Uterus (tissue), 2 donors: ENCODE measurements around the gene CHKA.

Source experiments
- POLR2A ChIP-seq, 2 donors: fragments of 450-650 bp; IDR thresholded peaks; one replicate each; pipeline ENCODE4 v1.6.1; 2016; ENCODE audit warnings: antibody characterized with exemption in 2 of 2, mild to moderate bottlenecking in 1 of 2, moderate library complexity in 1 of 2
- TF ChIP-seq, protein P1 (sequence below), 4 experiments: fragments of 200-600 bp in 2 of 4; fragments of 450-650 bp in 2 of 4; sonication (generic) in 2 of 4; IDR thresholded peaks; one replicate each; pipeline ENCODE4 v1.5.1; 2016 to 2019; ENCODE audit warnings: antibody characterized with exemption in 4 of 4, mild to moderate bottlenecking in 2 of 4, moderate library complexity in 1 of 4

DNA sequence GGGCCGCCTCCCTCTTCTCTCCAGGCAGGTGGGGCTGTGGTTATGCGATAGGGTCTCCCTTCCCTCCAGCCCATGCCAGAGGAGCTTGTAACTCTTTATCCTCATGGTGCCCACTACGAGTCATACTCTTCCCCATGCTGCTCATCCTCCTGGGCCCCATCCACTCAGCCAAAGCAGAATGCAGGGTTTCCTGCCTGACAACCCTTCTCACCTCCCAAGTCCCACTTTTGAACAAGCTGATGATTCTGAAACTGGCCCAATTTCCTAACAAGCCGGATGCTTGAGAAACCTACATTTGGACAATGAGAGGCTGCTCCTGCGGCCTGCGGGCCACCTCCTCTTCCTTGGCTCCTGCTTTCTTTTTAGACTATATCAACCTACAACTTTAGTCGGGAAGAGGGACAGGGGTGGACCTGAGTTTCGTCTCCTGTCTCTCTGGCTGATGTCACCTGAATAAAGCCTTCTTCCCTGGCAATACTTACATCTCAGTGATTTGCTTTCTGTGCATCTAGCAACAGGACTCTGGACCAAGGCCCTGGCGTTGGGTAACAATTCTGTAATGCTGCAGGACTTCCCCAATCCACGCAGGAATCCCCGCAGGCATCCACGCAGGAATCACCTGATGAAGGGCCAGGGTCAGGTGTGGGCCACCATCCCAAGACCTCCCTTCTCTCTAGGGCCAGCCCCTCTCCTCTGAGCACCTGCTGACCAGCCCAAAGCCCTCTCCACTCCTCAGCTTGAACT lies 92.2 kb downstream of the CHKA start:
- TF ChIP-seq, protein P1, sequence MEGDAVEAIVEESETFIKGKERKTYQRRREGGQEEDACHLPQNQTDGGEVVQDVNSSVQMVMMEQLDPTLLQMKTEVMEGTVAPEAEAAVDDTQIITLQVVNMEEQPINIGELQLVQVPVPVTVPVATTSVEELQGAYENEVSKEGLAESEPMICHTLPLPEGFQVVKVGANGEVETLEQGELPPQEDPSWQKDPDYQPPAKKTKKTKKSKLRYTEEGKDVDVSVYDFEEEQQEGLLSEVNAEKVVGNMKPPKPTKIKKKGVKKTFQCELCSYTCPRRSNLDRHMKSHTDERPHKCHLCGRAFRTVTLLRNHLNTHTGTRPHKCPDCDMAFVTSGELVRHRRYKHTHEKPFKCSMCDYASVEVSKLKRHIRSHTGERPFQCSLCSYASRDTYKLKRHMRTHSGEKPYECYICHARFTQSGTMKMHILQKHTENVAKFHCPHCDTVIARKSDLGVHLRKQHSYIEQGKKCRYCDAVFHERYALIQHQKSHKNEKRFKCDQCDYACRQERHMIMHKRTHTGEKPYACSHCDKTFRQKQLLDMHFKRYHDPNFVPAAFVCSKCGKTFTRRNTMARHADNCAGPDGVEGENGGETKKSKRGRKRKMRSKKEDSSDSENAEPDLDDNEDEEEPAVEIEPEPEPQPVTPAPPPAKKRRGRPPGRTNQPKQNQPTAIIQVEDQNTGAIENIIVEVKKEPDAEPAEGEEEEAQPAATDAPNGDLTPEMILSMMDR (IDR thresholded peaks at IDR 0.05), result no peak
- no peak for TF ChIP-seq POLR2A (IDR thresholded peaks at IDR 0.05)
